Stimulated activated CD4-positive, alpha-beta T cell treated with anti-CD3 and anti-CD28 coated beads, Interleukin-2, amount 100 ng/mL, for 24 hours (primary cell): ENCODE results near the gene LNX1.
A peak's percentile ranks its signal among the peaks of the same experiment; 100 is the strongest.

Experiments
- DNase-seq, 2 donors: peaks; one replicate each; pipeline ENCODE4 v3.0.0-alpha.2; 2020

Gene LNX1

DNA sequence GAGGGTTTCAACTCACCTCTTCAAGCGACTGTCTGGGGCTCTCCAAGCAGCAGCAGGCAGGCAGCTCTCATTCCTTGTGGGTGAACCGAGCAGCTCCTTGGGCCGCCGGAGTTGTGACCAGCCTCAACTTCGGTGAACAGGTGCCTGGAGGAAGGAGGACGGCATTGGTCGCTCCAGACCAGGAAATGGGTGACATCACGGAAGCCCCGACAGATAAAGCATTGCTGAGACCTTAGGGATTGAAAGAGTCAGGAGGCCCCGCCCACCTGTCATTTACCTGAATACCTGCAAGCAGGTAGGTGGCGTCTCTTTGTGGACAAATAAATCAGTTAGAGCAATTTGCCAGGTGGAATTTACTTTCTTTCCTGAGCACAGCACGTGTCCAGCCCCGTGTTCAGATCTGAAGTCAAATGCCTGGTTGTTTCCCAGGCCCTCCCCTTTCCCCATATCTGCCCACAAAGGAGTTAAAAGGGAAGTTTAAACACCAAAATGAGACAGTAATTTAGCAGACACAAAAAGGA is at the start of gene LNX1:
Gene LNX1 (minus strand): TSS at position 115 of the 521 bp plus-strand sequence. CDS start 17,484 bp downstream, outside the sequence.
- DNase-seq: no peak

DNA sequence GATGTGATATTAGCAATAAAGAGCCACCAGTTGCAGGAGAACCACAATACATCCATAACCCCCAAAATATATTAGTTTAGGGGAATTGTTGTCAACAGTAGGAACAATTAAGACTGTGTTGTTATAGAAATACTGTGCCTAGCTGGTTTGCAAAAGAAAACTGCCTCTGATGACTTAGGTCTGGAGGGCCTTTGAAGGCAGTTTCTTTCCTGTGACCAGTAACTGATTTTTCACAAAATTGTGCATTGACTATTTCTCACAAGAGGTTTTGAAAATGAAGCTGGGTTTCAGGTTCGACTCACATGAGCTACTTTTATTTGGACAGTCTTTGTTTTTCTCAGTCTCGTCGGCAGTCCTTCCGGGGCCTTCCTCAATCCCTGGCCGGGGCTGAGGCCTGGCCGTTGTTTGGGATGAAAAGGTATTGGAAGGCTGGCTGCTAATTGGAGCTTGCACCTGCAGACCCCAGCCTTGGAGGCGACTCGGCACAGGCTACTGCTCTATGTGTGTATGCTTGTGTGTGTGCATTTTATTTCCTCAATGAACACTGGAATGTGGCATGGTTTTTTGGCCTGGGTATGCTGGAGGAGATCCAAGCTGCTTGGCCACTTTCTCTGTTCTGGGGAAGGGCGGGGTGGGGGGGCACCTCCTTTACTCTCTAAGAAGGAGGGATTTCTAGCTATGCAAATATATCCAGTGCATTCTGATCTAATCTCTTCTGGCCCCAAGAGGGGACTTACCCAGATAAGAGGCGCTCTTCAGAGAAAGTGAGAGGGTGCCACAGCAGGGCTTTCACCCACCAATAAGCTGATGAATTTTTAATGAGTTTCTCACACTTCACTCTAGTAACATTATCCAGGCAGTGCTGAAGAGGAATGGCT is 49.5 kb upstream of the LNX1 start:
- no peak for DNase-seq

DNA sequence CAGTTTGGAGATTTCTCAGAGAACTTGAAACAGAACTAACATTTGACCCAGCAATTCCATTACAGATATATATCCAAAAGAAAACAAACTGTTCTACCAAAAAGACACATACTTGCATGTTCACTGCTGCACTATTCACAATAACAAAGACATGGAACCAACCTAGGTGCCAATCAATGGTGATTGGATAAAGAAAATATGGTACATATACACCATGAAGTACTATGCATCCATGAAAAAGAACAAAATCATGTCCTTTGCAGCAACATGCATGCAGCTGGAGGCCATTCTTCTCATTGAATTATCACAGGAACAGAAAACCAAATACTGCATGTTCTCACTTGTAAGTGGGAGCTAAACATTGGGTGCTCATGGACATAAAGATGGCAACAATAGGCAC is 47.6 kb upstream of the LNX1 start:
- DNase-seq: no peak

DNA sequence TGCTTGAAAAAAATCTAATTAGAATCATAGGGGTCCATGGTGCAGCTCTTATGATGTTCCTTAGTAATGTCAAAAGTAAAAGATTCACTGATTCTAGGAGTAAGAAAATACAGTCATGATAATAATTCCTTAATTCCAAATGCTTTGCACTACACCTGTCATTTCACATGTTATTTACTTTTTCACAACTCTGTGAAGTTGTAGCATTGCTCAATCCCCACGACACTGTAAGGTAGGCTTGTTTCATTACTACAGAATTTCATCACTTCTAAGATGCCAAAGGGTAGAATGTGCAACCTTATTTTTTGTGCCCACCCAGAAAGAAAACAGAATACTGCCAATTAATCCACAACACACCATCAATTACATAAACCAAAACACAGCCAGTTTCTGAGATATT is 46.1 kb upstream of the LNX1 start:
- no peak for DNase-seq

DNA sequence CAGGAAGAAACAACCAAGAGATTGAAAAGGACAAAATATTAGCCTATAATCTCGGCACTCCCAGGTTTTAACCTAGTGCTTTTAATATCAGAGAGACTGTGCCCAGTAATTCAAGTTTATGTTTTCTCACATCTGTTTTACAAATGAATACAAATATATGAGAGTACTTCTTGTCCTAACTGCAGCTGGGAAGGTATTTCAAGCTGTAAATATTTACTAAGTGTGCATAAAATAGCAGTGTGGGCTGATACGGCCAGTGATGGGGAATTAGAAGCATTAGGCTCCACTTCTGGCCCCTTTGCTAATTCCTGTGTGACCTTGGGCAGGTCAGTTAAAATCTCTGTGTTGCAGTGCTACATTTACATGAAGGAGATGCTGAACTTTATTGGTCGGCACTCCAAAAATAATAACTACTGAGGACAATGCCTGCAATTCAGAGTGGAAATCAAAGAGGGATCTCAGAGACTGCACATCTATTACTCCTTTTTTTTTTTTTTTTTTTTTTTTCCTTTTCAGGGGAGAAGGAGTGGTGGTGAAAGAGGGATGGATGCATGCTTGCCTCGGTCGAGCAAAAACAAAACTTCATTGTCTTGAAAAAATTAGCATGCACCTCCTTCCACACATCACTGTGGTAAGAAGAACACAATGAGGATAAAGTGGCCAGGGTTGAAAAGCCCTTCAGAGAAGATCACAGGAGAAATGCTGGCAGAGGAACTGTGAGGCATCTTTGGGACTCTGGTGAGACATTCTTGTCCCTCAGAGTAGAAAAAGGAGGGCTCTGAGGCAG is 44.6 kb upstream of the LNX1 start:
- DNase-seq: no peak

DNA sequence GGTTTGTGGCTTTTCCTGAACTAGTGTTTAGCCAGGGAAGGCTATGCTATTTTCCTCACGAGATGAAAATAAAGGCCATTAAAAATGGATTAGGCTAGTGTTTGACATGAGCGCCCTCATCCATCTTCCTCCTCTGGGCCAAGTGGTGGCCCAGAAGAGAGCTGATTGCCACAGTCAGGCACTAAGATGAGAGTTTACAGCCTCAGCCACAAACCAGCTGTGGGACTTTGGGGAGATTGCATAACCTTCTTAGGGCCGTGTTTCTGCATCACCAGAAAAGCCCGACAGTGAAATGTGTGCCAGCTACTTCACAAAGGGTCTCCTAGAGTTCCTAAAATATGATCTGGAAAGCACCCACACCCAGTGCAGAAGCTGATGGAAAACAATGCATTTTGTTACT is 42.3 kb upstream of the LNX1 start:
- no peak for DNase-seq

DNA sequence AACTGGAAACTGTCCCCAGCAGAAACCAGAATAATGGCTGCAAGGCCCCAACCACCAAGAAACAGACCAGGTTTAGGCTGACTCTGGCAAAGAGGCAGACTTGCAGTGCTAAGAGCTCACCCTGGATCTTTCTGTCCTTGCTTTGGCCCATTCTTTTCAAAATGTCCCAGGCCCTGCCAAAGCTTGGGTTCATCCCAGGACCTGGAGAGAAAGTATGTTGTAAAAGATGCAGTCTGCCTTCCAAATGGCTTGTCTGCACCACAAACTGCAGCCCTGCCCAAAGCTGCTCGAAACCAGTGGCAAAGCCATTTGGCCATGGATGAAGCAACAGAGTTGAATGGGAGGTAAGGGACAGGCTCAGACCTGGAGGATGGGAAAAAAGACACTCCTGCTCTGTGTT is 38.0 kb upstream of the LNX1 start:
- no peak for DNase-seq

DNA sequence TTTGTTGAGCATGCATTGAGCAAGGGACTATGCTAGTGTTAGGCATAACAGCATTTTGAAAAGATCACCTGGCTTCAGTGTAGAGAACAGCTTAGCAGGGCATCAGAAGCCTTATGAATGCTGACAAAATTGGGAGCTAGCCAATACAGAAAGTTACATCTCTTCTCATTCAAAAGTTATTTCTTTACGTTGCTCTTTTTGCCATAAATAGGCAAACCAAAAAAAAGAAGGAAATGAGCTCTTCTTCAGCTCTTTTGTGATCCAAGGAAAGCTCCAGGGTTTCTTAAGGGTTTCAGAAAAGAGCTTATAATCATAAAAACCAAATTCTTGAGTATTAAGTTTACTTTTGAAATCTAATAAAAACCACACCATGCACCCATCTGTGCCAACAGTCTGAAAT is 35.2 kb upstream of the LNX1 start:
- DNase-seq: no peak

DNA sequence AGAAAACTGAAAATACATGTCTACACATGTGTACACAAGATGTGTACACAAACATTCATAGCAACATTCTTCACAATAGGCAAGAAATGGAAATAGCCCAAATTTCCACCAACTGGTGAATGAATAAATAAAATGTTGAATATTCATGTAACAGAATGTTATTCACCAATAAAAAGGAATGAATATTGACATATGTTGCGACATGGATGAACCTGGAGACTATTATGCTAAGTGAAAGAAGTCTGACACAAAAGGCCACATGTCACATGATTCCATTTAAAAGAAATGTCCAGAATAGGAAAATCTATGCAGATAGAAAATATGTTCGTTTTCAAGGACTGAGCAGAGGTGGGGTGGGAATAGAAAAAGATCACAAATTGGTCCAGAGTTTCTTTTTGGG is 34.6 kb upstream of the LNX1 start:
- no peak for DNase-seq

DNA sequence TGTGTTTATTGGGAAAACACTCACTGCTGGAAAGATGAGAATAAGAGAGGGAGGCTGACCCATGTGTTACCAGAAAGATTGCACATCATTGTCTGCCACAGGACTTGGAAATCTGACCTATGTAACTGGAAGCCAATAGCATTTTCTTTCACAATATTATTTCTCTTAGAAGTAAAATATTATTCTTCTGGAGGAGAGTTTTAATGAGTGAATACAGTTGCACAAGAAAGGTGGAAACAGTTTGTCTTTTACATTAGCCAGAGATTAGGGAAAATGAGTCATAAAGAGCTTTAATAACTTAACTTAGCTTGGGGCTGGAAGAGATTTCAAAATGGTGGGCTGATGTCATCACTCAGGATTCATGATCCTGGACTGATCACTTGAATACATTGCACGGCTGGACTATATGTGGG is 31.5 kb upstream of the LNX1 start:
- DNase-seq: no peak

DNA sequence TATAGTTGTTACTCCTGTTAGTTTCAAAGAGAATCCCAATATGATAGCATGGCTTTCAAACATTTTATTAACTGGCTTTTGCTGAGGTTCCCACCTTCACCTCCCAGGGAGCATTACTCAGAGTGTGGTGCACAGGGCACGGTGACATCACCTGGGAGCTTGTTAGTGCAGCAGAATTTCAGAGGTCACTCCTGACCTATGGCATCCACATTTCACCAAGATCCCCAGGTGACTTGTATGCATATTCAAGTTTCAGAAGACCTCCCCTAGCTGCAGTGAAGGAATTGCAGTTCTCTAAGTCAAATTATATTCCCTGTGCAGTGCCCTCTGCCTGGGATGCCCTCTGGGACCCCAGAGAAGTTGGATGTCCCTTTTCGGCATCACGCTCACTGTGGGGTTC is 29.7 kb upstream of the LNX1 start:
- no peak for DNase-seq

DNA sequence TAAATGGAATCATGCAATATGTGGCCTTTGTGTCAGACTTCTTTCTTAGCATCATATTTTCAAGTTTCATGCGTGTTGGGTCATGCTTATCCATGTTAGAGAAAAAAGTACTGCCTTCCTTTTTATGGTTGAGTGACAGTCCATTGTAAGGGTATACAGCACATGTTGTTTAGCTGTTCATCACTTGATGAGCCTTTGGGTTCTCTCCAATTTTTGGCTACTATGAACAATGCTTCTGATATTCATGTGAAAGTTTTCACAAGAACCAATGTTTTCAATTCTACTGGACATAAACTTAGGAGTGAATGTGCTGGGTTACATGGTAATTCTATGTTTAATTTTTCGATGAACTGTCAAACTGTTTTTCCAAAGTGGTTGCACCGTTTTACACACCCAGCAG is 28.1 kb upstream of the LNX1 start:
- no peak for DNase-seq

DNA sequence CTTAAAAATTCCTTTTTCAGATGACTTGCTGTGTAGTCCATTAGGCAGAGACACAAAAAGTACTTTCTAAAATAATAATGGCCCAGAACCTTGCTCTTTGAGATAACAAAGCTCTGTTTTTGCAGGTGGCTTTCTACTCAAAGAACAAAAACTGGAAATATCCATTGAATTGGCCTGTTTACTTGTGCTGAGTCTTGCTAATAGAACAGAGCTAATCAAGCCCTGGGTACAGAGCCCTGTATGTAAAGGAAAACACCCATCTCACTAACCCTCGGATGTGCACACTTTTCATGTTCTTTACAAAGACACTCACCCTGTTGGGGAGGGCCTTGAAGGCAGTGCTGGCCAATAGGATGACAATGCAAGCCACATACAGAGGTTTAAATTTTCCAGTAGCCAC is 27.0 kb upstream of the LNX1 start:
- DNase-seq: no peak

DNA sequence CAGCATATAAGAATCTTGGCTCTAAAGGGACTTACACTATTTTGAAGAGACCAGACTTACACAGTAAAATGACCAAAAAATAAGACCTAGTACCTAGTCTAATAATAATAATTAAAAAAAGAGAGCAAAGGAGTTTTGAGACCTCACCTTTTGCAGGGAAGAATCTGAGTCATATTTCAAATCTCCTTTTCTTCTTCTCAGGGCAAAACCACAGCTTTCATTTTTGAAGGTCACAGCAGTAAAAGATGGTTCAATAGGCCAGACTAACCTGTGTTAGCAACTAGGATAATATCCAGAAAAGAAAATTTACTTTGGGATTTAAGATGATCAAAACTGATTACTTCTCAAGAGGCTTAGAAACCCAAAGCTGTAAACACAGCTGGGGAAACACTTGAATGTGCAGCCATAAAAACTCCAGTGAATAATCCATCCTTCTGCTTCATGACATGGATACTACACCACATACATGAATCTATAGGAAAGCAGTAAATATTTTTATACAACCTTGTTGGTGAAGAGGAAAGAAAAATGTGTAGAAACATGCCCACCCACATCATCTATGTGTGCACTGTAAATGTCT is 25.9 kb upstream of the LNX1 start:
- DNase-seq: no peak

DNA sequence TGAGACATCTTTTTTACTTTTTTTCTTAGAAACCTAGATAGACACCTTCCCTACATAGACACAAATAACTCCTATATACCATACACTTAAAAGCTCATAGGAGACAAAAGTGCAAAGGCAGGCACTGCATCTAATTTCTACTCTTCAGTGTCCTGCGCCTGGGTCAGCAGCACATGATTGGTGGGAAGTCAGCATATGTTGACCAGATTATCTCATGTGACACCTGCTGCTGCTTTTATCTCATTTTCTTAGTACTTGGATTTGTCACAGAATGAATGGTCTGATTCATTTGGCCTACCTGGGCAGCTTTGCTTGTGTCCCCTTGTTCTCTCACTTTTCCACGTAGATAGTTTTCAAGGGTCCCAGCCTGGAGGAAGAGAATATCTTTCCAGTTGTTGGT is 24.9 kb upstream of the LNX1 start:
- no peak for DNase-seq

DNA sequence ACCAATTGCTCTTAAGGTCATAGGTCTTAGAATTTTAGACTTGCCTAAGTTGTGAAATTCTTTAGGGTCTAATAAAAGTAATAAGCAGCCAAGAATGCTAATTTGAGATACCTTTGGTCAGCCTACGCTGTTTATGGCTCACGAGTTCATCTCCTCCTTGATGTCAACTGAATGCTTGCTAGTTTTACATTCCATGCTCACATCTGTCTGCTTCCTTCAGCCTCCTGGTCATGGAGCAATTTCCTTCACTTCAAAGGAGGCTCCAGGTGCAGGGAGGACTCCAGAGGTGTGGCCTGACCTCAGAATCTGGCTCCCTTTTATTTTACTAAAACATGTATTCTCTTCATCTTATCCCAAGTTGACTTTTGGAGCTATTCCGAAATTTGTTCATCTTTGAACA is 23.3 kb upstream of the LNX1 start:
- no peak for DNase-seq

DNA sequence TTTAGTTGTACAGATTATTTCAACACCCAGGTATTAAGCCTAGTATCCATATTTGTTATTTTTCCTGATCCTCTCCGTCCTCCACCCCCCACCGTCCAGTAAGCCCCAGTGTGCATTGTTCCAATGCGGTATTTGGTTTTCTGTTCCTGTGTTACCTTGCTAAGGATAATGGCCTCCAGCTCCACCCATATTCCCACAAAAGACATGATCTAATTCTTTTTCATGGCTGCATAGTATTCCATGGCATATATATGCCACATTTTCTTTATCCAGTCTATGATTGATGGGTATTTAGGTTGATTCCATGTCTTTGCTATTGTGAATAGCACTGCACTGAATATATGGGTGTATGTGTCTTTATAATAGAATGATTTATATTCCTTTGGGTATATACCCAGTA is 22.1 kb upstream of the LNX1 start:
- no peak for DNase-seq

DNA sequence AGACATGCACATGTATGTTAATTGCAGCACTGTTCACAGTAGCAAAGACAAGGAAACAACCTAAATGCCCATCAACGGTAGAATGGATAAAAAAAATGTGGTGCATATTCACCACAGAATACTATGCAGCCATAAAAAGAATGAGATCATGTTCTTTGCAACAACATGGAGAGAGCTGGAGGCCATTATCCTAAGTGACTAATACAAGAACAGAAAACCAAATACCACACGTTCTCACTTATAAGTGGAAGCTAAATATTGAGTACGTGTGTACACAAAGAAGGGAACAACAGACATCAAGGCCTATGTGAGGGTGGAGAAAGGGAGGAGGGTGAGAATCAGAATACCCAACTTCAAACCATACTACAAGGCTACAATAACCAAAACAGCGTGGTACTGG is 17.4 kb upstream of the LNX1 start:
- DNase-seq: no peak

DNA sequence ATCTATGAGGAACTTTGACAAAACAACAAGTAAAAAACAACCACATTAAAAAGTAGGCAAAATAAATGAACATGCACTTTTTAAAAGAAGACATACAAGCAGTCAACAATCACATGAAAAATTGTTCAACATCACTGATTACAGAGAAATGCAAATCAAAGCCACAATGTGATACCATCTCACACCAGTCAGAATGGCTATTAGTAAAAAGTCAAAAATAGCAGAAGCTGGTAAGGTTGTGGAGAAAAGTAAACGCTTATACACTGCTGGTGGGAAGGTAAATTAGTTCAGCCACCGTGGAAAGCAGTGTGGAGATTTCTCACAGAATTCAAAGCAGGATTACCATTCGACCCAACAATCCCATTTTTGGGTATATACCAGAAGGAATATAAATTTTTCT is 17.0 kb upstream of the LNX1 start:
- no peak for DNase-seq

DNA sequence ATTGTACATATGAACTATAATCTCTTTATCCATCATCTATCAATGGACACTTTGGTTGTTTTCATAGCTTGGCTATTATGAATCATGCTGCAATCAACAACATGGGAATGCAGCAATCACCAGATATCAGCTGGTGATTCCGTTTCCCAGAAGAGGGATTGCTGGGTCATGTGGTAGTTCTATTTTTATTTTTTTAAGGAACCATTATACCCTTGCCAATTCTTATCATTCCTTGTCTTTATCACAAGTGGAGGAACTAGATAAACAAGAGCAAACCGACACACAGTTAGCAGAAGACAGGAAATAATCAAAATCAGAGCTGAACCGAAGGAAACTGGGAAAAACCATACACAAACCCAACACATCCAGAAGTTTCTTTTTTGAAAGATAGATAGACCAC is 14.5 kb upstream of the LNX1 start:
- DNase-seq: no peak

DNA sequence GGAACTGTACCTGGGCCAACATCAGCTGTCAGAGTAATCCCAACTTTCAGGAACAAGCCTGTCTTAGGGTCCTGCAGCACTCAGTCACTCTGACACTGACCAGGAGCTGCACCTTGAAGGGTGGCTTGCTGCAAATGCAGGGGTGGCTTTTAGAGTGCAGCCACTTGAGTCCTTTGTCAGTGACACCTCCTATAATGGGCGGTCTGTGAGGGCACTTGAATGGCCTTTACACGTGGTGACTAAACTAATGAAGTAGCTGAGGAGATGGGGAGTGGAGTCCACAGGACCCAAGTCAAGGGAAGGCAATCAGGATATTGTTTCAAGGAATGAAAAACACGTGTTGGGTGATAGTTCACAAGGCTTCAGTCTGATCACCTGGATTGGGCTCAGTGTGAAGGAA is 11.1 kb upstream of the LNX1 start:
- DNase-seq: no peak

DNA sequence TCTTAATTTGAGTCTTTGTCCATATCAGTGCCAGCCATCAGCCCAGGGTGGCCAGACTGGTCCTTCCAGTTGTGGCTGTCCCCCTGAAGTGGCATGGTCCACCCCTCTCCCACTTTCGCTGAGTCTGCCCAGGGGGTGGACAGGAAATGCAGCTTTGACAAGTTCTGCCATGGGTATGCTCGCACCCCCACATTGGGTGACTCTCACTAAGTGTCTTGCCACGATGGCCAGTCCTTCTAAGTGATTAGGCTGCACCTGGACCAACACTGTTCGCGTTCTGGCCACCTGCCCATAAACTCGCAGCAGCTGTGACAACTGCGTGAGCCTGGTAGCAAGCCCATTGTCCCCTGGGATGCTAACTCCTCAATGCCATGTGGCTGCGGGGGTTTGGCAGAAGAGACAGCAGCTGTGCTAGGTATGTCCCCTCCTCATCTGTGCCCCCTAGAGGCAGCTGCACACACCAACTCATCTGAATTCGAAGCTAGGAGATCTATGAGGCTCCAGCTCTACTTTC is 10.0 kb upstream of the LNX1 start:
- DNase-seq: peak in 1 of 2 donors; percentile 6

DNA sequence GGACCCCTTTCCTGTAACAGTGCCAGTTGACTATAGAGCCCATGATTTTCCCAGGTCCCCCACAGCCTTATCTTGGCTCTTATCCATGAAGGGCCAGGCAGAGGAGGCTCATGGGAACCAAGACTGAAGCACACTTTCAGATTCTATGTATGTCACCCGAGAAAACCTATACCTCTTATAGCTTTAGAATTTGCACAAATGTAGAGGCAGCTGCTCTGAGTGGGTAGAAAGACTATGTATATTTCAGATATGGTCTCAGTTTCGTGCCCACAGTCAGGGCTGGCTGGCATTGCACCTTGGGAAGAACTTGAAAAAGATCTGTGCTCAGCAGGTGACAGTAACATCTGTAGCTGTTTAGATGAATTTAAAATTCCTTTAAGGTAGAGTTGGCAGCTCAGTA is 8.3 kb upstream of the LNX1 start:
- no peak for DNase-seq

DNA sequence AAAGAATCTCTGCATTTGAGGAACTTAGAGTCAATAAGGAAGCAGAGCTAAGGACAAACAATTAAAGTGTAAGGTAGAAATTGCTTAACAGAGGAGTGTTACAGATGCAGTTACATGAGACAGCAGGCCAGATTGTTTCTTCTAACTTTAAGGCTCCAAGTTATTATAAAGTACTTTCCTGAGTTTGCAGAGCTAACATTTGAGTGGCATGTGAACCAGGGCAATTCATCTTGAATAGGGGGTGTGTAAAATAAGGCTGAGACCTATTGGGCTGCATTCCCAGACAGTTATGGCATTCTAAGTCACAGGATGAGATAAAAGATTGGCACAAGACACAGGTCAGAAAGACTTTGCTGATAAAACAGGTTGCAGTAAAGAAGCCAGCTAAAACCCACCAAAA is 7.6 kb upstream of the LNX1 start:
- DNase-seq: no peak
